Epithelial cell of esophagus (primary cell): ENCODE results near the gene MYBBP1A.
"Not testable (repeated sequence)": the region's sequence is repeated elsewhere in the genome, so short reads cannot be mapped to it uniquely, and the experiment has no call there.

Experiments used
- DNase-seq: peaks from one replicate; pipeline ENCODE4 v3.0.0; 2010; ENCODE audit warnings: low read depth
- H3K4me3 ChIP-seq: 2 replicates; pipeline ENCODE4 v1.5.1; 2011; ENCODE audit warnings: mild to moderate bottlenecking, low read length, control low read depth
- TF ChIP-seq, protein P1 (sequence below): IDR thresholded peaks from 2 replicates; pipeline ENCODE4 v1.5.1; 2011; ENCODE audit warnings: low read depth, mild to moderate bottlenecking, low read length, control low read depth, inconsistent platforms; ENCODE audit not compliant: insufficient read depth; ENCODE audit errors: missing control alignments

Gene MYBBP1A

GRCh38 chr17:4582691-4583090 is 27.5 kb upstream of the MYBBP1A start:
- TF ChIP-seq, protein P1, sequence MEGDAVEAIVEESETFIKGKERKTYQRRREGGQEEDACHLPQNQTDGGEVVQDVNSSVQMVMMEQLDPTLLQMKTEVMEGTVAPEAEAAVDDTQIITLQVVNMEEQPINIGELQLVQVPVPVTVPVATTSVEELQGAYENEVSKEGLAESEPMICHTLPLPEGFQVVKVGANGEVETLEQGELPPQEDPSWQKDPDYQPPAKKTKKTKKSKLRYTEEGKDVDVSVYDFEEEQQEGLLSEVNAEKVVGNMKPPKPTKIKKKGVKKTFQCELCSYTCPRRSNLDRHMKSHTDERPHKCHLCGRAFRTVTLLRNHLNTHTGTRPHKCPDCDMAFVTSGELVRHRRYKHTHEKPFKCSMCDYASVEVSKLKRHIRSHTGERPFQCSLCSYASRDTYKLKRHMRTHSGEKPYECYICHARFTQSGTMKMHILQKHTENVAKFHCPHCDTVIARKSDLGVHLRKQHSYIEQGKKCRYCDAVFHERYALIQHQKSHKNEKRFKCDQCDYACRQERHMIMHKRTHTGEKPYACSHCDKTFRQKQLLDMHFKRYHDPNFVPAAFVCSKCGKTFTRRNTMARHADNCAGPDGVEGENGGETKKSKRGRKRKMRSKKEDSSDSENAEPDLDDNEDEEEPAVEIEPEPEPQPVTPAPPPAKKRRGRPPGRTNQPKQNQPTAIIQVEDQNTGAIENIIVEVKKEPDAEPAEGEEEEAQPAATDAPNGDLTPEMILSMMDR, result no peak
- no peak for DNase-seq
- no peak overlapping the region for H3K4me3 ChIP-seq

GRCh38 chr17:4582101-4582501 is 26.9 kb upstream of the MYBBP1A start:
- no peak for DNase-seq
- TF ChIP-seq, protein P1, result no peak
- no peak overlapping the region for H3K4me3 ChIP-seq

GRCh38 chr17:4580291-4580690 is 25.1 kb upstream of the MYBBP1A start:
- TF ChIP-seq, protein P1, result no peak
- DNase-seq, result no peak
- H3K4me3 ChIP-seq, result no peak overlapping the region

GRCh38 chr17:4579678-4580077 is 24.5 kb upstream of the MYBBP1A start:
- TF ChIP-seq, protein P1, result no peak
- DNase-seq, result peak; percentile 75
- H3K4me3 ChIP-seq, result no peak overlapping the region

GRCh38 chr17:4578349-4578748 is 23.2 kb upstream of the MYBBP1A start:
- DNase-seq, result not testable (repeated sequence)

GRCh38 chr17:4577386-4577993 is 22.3 kb upstream of the MYBBP1A start:
- no peak overlapping the region for H3K4me3 ChIP-seq
- TF ChIP-seq, protein P1, result no peak
- no peak for DNase-seq

More at GRCh38 chr17:4578349-4578748, 23.2 kb upstream of the MYBBP1A start:
- H3K4me3 ChIP-seq, result not testable (repeated sequence)

DNA sequence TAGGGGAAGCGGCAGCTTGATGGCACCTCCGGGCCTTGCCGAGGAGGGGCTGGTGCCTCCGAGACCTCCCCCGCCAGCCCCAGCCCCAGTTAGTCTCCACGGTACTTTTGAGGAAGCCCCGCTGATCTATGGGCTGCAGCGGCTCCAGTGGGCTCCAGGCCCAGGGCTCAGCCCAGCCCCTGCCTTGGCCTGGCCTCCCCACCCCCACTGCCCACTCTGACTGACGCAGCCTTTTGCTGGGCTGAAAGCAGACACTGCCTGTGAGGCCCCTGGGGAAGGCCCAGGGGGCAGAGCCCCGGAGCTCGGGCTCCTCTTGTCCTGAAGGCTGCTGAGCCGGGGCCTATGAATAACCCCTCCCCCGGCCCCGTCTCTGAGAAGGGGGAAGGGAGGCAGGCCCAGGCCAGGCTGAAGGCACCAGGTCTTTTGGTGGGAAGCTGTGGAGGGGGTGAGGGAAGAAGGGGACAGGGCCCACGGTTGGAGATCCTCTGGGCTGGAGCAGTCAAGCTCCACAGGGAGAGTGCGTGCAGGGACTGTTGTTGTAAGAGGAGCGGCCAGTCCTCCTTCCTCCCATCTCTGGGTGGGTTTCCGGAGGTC is 21.6 kb upstream of the MYBBP1A start:
- H3K4me3 ChIP-seq, result no peak overlapping the region
- TF ChIP-seq, protein P1, result no peak
- DNase-seq, result no peak

DNA sequence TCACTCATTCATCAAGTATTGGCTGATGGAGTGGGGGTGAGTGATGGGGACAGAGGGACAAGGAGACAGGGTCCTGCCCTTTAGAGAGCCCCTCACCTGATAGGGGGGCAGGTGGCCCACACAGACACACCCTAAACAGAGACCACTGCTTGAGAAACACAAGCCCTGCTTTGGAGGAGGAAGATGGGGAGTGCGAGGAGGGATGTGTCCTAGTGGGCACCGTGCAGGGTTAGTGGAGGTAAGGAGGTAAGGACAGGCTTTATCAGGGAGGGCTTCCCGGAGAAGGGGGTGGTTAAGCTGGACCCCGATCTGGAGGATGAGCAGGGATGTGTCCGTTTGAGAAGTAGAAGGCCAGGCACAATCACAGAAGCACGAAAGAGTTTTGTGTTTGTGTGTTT is 21.0 kb upstream of the MYBBP1A start:
- no peak for DNase-seq
- TF ChIP-seq, protein P1, result no peak
- H3K4me3 ChIP-seq, result no peak overlapping the region
